MM.1S (cell line): ENCODE measurements around the gene PTPRN2.

Experiments
- DNase-seq: peaks from one replicate; pipeline ENCODE4 v3.0.0-alpha.2; 2015
- H2AFZ ChIP-seq: fragments of 300-600 bp; sonication (generic); 2 replicates; pipeline ENCODE4 v1.6.0; 2016; ENCODE audit warnings: antibody characterized with exemption, low read length
- H3F3A ChIP-seq: fragments of 300-600 bp; sonication (generic); 2 replicates; pipeline ENCODE4 v1.6.1; 2016; ENCODE audit warnings: mild to moderate bottlenecking, antibody characterized with exemption, low read length, moderate library complexity, mixed read lengths; ENCODE audit not compliant: insufficient read depth
- H3K27ac ChIP-seq: fragments of 300-600 bp; sonication (generic); 2 replicates; pipeline ENCODE4 v1.5.1; 2016; ENCODE audit warnings: mild to moderate bottlenecking, low read length
- H3K27me3 ChIP-seq: fragments of 300-600 bp; sonication (generic); replicated peaks from 2 replicates; pipeline ENCODE4 v1.6.0; 2016; ENCODE audit warnings: low read length; ENCODE audit not compliant: insufficient read depth
- H3K36me3 ChIP-seq: fragments of 300-600 bp; sonication (generic); replicated peaks from 2 replicates; pipeline ENCODE4 v1.6.1; 2016; ENCODE audit warnings: mild to moderate bottlenecking, low read length, mixed read lengths; ENCODE audit not compliant: insufficient read depth
- H3K4me1 ChIP-seq: fragments of 300-600 bp; sonication (generic); 2 replicates; pipeline ENCODE4 v1.6.1; 2016; ENCODE audit warnings: low read length, mixed read lengths
- H3K4me2 ChIP-seq: fragments of 300-600 bp; sonication (generic); 2 replicates; pipeline ENCODE4 v1.6.0; 2016; ENCODE audit warnings: low read depth, low read length
- H3K4me3 ChIP-seq: fragments of 300-600 bp; sonication (generic); 2 replicates; pipeline ENCODE4 v1.5.1; 2016; ENCODE audit warnings: low read length, mixed read lengths
- H3K79me2 ChIP-seq: fragments of 300-600 bp; sonication (generic); 2 replicates; pipeline ENCODE4 v1.6.1; 2016; ENCODE audit warnings: mixed run types, low read length, mixed read lengths
- H3K9ac ChIP-seq: fragments of 300-600 bp; sonication (generic); 2 replicates; pipeline ENCODE4 v1.6.1; 2016; ENCODE audit warnings: low read length, mixed read lengths
- H3K9me2 ChIP-seq: fragments of 300-600 bp; sonication (generic); replicated peaks from 2 replicates; pipeline ENCODE4 v1.6.1; 2016; ENCODE audit warnings: mild to moderate bottlenecking, low read length, mixed read lengths; ENCODE audit not compliant: insufficient read depth
- H3K9me3 ChIP-seq: fragments of 300-600 bp; sonication (generic); replicated peaks from 2 replicates; pipeline ENCODE4 v1.6.1; 2016; ENCODE audit warnings: mild to moderate bottlenecking, low read length, mixed read lengths; ENCODE audit not compliant: insufficient read depth
- H4K20me1 ChIP-seq: fragments of 300-600 bp; sonication (generic); 2 replicates; pipeline ENCODE4 v1.6.1; 2016; ENCODE audit warnings: mild to moderate bottlenecking, low read length, moderate library complexity, mixed read lengths; ENCODE audit not compliant: insufficient read depth
- EZH2 ChIP-seq: fragments of 300-600 bp; sonication (generic); optimal IDR thresholded peaks from 2 replicates; pipeline ENCODE3; 2017; ENCODE audit warnings: low read depth, mild to moderate bottlenecking, antibody characterized with exemption, low read length, mixed read lengths
- EZH2phosphoT487 ChIP-seq: fragments of 300-600 bp; sonication (generic); IDR thresholded peaks from 2 replicates; pipeline ENCODE4 v1.6.1; 2018; ENCODE audit warnings: antibody characterized with exemption, low read length
- TF ChIP-seq, protein P1 (sequence below): fragments of 300-600 bp; sonication (generic); IDR thresholded peaks from 2 replicates; pipeline ENCODE4 v1.5.1; 2016; ENCODE audit warnings: antibody characterized with exemption, low read length, mixed read lengths

The PTPRN2 gene

DNA sequence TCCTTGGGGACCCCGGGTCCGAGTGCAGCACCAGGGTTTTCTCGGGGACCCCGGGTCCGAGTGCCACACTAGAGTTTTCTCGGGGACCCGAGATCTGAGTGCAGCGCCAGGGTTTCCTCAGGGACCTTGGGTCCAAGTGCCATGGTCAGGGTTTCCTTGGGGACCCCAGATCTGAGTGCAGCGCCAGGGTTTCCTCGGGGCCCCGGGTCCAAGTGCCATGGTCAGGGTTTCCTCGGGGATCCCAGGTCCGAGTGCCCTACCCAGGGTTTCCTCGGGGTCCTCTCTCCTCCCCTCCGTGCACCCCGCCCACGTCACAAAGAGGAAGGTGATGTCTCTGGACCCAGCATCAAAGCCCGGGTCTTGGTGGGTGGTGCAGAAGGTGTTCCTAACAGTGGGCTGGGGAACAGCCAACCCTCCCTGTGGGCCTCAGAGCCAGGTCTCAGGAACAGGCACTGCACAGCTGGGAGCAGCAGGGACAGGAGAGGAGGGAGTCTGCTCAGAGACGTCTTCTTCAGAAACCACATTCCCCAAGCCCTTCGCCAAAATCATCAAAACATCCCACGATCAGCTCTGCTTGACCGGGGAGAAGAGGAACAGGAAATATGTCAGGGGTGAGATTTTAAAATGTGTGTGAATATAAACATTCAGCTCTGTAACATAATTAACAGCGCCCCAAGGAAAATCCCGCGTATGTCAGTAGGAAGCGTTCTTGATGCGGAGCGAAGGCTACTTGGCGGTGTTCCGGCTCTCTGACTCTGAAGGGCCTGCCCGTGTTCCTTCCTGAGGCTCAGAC is 710.1 kb downstream of the PTPRN2 start:
- no peak overlapping the region for H2AFZ ChIP-seq
- H3K36me3 ChIP-seq: no peaks in the 10 kb centered on the region
- no peak overlapping the region for H3K9ac ChIP-seq
- H3F3A ChIP-seq: no peaks in the 10 kb centered on the region
- H3K9me3 ChIP-seq: no peaks in the 10 kb centered on the region
- peaks cover 65% of the 10 kb centered on the region for H3K27me3 ChIP-seq
- TF ChIP-seq EZH2phosphoT487: no peak
- TF ChIP-seq, protein P1, sequence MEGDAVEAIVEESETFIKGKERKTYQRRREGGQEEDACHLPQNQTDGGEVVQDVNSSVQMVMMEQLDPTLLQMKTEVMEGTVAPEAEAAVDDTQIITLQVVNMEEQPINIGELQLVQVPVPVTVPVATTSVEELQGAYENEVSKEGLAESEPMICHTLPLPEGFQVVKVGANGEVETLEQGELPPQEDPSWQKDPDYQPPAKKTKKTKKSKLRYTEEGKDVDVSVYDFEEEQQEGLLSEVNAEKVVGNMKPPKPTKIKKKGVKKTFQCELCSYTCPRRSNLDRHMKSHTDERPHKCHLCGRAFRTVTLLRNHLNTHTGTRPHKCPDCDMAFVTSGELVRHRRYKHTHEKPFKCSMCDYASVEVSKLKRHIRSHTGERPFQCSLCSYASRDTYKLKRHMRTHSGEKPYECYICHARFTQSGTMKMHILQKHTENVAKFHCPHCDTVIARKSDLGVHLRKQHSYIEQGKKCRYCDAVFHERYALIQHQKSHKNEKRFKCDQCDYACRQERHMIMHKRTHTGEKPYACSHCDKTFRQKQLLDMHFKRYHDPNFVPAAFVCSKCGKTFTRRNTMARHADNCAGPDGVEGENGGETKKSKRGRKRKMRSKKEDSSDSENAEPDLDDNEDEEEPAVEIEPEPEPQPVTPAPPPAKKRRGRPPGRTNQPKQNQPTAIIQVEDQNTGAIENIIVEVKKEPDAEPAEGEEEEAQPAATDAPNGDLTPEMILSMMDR: no peak
- TF ChIP-seq EZH2: no peak
- H3K27ac ChIP-seq: no peak overlapping the region
- no peak for DNase-seq
- no peak overlapping the region for H3K4me2 ChIP-seq
- H4K20me1 ChIP-seq: no peaks in the 10 kb centered on the region
- no peaks in the 10 kb centered on the region for H3K9me2 ChIP-seq
- H3K4me1 ChIP-seq: no peaks in the 10 kb centered on the region
- no peak overlapping the region for H3K4me3 ChIP-seq
- H3K79me2 ChIP-seq: no peaks in the 10 kb centered on the region

DNA sequence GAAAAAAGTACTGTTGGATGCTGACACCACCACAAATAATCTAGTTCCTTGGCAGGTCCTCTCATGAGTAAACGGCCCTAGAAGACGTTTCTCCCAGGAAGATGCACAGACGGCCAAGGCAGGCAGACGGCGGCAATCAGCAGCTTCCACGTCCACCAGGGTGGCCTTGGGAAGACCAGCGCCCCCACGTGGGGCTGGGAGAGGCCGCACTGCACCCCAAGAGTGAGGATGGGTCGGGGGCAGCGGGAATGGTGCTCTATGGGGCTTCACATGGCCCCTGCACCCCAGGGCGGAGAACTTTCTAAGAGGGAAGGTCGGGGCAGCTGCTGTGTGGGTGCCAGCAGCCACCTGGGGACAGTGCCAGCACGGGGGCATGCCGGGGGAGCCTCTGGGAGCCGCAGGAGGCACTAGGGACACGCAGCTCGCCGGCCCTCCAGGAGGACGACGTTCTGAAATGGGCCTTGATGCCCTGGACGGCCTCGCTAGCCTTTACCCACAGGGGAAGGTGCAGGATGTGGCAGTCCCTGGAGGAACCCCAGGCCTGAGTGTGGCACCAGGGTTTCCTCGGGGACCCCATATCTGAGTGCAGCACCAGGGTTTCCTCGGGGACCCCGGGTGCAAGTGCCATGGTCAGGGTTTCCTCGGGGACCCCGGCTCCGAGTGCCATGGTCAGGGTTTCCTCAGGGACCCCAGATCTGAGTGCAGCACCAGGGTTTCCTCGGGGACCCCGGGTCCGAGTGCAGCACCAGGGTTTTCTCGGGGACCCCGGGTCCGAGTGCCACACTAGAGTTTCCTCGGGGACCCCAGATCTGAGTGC is 710.9 kb downstream of the PTPRN2 start:
- no peaks in the 10 kb centered on the region for H3F3A ChIP-seq

DNA sequence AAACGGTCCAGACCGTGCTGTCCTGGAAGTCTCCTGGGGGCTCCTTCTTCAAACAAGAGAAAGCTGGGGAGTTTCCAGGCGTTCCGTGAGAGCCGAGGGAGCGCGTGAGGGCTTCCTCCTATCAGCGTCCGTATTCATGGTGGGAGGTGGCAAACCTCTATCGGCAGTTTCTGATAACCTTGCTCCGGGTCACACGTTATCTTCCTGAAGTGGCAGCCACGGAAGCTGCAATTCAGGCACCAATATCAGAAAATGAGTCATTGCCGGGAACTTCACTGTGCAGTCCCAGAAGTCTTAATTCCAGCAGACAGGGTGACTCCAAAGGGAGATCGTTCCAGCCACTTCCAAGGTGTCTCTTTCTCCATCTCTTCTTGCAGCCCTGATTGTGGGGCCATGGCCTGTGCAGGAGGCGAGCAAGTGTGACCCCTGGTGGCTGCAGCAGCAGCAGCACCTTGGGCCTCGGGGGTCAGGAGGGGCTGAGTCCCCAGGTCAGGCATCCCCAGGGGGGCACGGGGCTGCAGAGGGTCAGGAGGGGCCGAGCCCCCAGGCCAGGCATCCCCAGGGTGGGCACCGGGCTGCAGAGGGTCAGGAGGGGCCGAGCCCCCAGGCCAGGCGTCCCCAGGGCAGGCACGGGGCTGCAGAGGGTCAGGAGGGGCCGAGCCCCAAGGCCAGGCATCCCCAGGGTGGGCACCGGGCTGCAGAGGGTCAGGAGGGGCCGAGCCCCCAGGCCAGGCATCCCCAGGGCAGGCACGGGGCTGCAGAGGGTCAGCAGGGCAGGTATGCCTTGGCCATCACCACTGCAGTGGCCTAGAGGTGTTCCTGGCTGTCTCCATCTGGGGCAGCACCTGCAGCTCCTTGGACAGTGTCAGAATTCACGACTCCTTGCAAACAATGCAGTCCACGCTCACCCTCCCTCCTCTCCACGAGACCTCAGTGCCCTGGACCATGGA is 712.1 kb downstream of the PTPRN2 start:
- Histone ChIP-seq H2AFZ (peak overlapping the region; percentile 21; the same call in 1 of the 2 replicates), H3F3A (no peaks in the 10 kb centered on the region), H3K9me3 (no peaks in the 10 kb centered on the region), H3K4me2 (peak overlapping the region; percentile 8; the same call in 1 of the 2 replicates), H3K9ac (no peak overlapping the region), H3K4me1 (no peaks in the 10 kb centered on the region), H3K79me2 (no peaks in the 10 kb centered on the region), H3K36me3 (no peaks in the 10 kb centered on the region), H3K27me3 (peaks cover 67% of the 10 kb centered on the region), H4K20me1 (no peaks in the 10 kb centered on the region), H3K4me3 (no peak overlapping the region), H3K27ac (no peak overlapping the region), H3K9me2 (no peaks in the 10 kb centered on the region)
- no peak for TF ChIP-seq EZH2
- TF ChIP-seq, protein P1: peak; percentile 73
- DNase-seq: no peak

More for the DNA sequence above, 710.9 kb downstream of the PTPRN2 start:
- Histone ChIP-seq H3K27ac (no peak overlapping the region), H3K4me3 (no peak overlapping the region), H3K4me1 (no peaks in the 10 kb centered on the region), H3K27me3 (peaks cover 65% of the 10 kb centered on the region), H3K36me3 (no peaks in the 10 kb centered on the region), H3K9me3 (no peaks in the 10 kb centered on the region), H3K9ac (no peak overlapping the region), H2AFZ (no peak overlapping the region), H3K4me2 (no peak overlapping the region), H3K79me2 (no peaks in the 10 kb centered on the region), H4K20me1 (no peaks in the 10 kb centered on the region), H3K9me2 (no peaks in the 10 kb centered on the region)
- DNase-seq: no peak
- no peak for TF ChIP-seq EZH2
- TF ChIP-seq, protein P1: no peak; the same call in 1 of the 2 replicates
- no peak for TF ChIP-seq EZH2phosphoT487
